ENCODE results near the gene ACKR1.

ACKR1 gene, protein sequence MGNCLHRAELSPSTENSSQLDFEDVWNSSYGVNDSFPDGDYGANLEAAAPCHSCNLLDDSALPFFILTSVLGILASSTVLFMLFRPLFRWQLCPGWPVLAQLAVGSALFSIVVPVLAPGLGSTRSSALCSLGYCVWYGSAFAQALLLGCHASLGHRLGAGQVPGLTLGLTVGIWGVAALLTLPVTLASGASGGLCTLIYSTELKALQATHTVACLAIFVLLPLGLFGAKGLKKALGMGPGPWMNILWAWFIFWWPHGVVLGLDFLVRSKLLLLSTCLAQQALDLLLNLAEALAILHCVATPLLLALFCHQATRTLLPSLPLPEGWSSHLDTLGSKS

DNA sequence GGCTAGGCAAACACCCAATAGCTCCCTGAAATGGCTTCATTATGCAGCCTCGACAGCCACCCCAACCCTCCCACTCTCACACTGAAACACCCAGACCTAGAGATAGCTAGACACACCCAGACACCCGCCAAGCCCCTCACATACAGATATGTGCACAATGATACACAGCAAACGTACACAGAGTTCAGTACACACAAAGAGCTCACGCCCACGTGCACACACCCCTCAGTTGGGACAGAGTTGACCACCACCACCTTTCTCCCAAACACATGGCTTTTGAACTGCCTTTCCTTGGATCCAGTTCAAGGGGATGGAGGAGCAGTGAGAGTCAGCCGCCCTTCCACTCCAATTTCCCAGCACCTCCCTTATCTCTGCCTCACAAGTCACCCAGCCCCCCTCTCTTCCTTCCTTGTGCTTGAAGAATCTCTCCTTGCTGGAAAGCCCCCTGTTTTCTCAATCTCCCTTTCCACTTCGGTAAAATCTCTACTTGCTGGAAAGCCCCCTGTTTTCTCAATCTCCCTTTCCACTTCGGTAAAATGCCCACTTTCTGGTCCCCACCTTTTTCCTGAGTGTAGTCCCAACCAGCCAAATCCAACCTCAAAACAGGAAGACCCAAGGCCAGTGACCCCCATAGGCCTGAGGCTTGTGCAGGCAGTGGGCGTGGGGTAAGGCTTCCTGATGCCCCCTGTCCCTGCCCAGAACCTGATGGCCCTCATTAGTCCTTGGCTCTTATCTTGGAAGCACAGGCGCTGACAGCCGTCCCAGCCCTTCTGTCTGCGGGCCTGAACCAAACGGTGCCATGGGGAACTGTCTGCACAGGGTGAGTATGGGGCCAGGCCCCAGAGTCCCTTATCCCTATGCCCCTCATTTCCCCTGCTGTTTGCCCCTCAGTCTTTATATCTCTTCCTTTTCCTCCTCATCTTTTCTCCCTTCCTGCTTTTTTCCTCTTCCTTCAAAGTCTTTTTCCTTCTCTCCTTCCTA lies at the start of gene ACKR1:
Gene ACKR1, plus strand, starts transcription at position 715 of the 981 bp plus-strand sequence. Its CDS starts 85 bp downstream, at position 800.
- H3K27ac ChIP-seq: no peak within 1 kb of the TSS

GRCh38 chr1:159161001-159161718 lies 43.5 kb upstream of the ACKR1 start:
- no peak overlapping the region for H3K27ac ChIP-seq
- peak; percentile 96 for TF ChIP-seq CTCF (conservative IDR thresholded peaks at IDR 0.05)
- no peak for TF ChIP-seq ZFX (IDR thresholded peaks at IDR 0.05)

More for the DNA sequence above, at the start of gene ACKR1:
- TF ChIP-seq ZFX (IDR thresholded peaks at IDR 0.05) (no peak), CTCF (conservative IDR thresholded peaks at IDR 0.05) (no peak)

- no peak overlapping the region for H3K27ac ChIP-seq
- TF ChIP-seq ZFX (IDR thresholded peaks at IDR 0.05) (no peak), CTCF (conservative IDR thresholded peaks at IDR 0.05) (no peak)
These were observed 43.0 kb upstream of the ACKR1 start for GRCh38 chr1:159161719-159162026.

GRCh38 chr1:159162516-159163265 lies 42.0 kb upstream of the ACKR1 start:
- TF ChIP-seq CTCF (conservative IDR thresholded peaks at IDR 0.05): no peak
- no peak for TF ChIP-seq ZFX (IDR thresholded peaks at IDR 0.05)

GRCh38 chr1:159163614-159164228 lies 41.0 kb upstream of the ACKR1 start:
- TF ChIP-seq CTCF (conservative IDR thresholded peaks at IDR 0.05): no peak
- no peak for TF ChIP-seq ZFX (IDR thresholded peaks at IDR 0.05)
- H3K27ac ChIP-seq: no peak overlapping the region

More at GRCh38 chr1:159162516-159163265, 42.0 kb upstream of the ACKR1 start:
- H3K27ac ChIP-seq: no peak overlapping the region

DNA sequence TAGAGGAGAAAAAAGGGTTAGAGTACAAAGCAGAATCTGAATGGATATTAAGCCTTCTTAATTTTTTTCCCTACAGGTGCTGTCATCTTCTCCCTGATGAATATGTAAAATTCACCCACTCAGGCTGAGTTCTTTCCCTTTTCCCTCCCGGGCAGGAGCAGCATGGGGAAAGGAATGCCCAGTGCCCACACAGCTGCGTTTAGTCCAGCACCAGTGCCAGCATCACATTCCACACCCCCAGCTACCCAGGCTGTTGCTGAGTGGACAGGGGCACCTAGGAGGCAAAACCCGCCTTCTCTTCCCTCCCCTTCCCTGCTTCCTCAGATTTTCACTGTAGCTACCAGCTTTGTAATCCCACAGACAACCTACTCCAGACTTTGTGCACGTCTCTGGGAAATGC lies 36.6 kb upstream of the ACKR1 start:
- TF ChIP-seq CTCF (conservative IDR thresholded peaks at IDR 0.05) (no peak), ZFX (IDR thresholded peaks at IDR 0.05) (no peak)
- no peak overlapping the region for H3K27ac ChIP-seq
